Stimulated activated CD8-positive, alpha-beta memory T cell treated with anti-CD3 and anti-CD28 coated beads, Interleukin-2, amount 100 ng/mL, for 1 hour (primary cell): Measurements from ENCODE around the gene PLVAP.

Source experiments
- DNase-seq, 2 donors: peaks; one replicate each; pipeline ENCODE4 v3.0.0-alpha.2; 2020; ENCODE audit warnings: low read depth in 2 of 2

Gene PLVAP

GRCh38 chr19:17321655-17322489 lies 55.3 kb downstream of the PLVAP start:
- DNase-seq: no peak

- no peak for DNase-seq
These were observed 56.7 kb downstream of the PLVAP start for GRCh38 chr19:17320435-17320834.

GRCh38 chr19:17319473-17320238 lies 57.5 kb downstream of the PLVAP start:
- no peak for DNase-seq

- DNase-seq: no peak
These were observed 58.2 kb downstream of the PLVAP start for GRCh38 chr19:17318966-17319365.

GRCh38 chr19:17314007-17314593 lies 63.0 kb downstream of the PLVAP start:
- DNase-seq: no peak

GRCh38 chr19:17312189-17313113 lies 64.7 kb downstream of the PLVAP start:
- no peak for DNase-seq

GRCh38 chr19:17311455-17312188 lies 65.5 kb downstream of the PLVAP start:
- DNase-seq: no peak

GRCh38 chr19:17309965-17310461 lies 67.1 kb downstream of the PLVAP start:
- DNase-seq: no peak

- DNase-seq: peak; percentile 94 to 99
These were observed 67.8 kb downstream of the PLVAP start, which contains the start of gene DDA1 for GRCh38 chr19:17309198-17309964. TSS of gene DDA1 (plus strand) at chr19:17309563. CDS start at chr19:17309655, 92 bp downstream.

GRCh38 chr19:17307876-17308377 lies 69.2 kb downstream of the PLVAP start:
- no peak for DNase-seq

- no peak for DNase-seq
These were observed 70.8 kb downstream of the PLVAP start for GRCh38 chr19:17306285-17306714.

- DNase-seq: peak; percentile 84 to 86
These were observed 71.4 kb downstream of the PLVAP start, which contains the start of gene MRPL34 for GRCh38 chr19:17305517-17306284. TSS of gene MRPL34 (plus strand) at chr19:17305872. CDS start at chr19:17305893, 21 bp downstream.

- DNase-seq: no peak
These were observed 72.0 kb downstream of the PLVAP start for GRCh38 chr19:17305216-17305516.

- DNase-seq: no peak
These were observed 72.5 kb downstream of the PLVAP start for GRCh38 chr19:17304386-17305215.

GRCh38 chr19:17303940-17304267 lies 73.2 kb downstream of the PLVAP start:
- no peak for DNase-seq

GRCh38 chr19:17303167-17303939 lies 73.8 kb downstream of the PLVAP start, which contains the start of gene ABHD8:
TSS of gene ABHD8 (minus strand) at chr19:17303425. CDS start at chr19:17301616, 1,809 bp downstream.
- DNase-seq: peak; percentile 84 to 86
